Stimulated activated CD4-positive, alpha-beta T cell treated with anti-CD3 and anti-CD28 coated beads, Interleukin-15, amount 100 ng/mL, for 48 hours (primary cell): ENCODE results near the gene RFX3.

Experiments used
- DNase-seq, 2 donors: peaks; one replicate each; pipeline ENCODE4 v3.0.0-alpha.2; 2020; ENCODE audit warnings: low read depth in 2 of 2

The RFX3 gene

DNA sequence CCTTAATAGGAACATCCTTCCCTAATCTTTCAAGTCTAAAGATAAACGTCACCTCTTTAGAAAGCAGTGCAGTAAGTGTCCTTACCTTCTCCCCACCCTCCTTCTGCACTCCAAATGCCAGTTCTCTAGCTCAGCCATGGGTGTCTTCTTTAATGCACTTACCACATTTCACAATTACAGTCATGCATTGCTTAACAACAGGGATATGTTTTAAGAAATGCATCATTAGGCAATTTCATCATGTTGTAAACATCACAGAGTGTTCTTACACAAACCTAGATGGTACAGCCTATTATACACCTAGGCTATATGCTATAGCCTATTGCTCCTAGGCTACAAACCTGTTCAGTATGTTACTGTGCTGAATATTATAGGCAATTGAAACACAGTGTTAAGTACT, 91.2 kb downstream of the RFX3 start:
- no peak for DNase-seq

DNA sequence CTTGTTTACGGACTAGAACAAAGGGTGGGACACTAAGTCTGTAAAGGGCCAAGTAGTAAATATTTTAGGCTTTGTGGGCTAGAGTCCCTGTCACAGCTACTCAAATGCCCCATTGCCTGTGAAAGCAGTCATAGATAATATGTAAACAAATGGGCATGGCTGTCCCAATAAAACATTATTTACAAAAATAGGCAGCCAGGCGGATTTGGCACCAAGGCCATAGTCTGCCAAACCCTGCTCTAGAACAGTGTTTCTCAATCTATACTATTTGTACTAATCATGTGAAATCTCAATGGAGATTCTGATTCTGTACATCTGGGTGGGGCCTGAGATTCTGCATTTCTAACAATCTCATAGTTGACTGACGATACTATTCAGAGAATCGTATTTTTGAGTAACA, 92.0 kb downstream of the RFX3 start:
- no peak for DNase-seq

DNA sequence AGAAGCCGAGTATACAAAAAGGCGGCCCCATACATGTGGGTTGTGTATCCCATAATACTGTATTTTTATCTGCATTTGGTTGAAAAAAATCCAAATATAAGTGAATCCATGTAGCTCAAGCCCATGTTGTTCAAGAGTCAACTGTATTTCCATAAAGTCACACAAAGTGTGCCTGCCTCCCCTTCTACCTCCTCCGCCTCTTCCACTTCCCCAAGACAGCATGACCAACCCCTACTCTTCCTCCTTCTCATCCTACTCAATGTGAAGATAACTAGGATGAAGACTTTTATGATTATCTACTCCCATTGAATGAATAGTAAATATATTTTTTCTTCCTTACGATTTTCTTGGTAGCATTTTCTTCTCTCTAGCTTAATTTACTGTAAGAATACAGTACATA, 92.7 kb downstream of the RFX3 start:
- no peak for DNase-seq

GRCh38 chr9:3431890-3432289, 93.9 kb downstream of the RFX3 start:
- no peak for DNase-seq

DNA sequence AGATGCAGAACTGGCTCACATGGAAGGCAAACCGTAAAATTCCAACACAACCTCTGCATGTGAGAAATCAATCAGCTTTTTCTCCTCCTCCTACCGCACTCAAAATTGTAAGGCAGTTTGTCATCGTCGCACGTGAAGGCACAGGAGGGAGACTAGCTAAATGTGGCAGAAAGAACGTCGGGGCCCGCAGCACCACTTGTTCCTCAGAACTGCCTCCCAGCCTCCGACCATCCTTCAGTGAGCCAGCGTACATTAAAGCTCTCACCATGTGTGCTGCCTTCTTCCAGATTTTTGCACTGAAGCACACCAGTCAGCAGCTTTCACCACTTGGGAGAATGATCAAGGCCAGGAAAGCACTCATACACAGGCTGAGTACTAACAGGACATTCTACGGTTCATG, 105.9 kb downstream of the RFX3 start:
- DNase-seq: no peak

- DNase-seq: no peak
These were observed 109.9 kb downstream of the RFX3 start for GRCh38 chr9:3415906-3416305.

- no peak for DNase-seq
These were observed 111.8 kb downstream of the RFX3 start for GRCh38 chr9:3413984-3414383.

- DNase-seq: no peak
These were observed 115.3 kb downstream of the RFX3 start for GRCh38 chr9:3410461-3410860.

- no peak for DNase-seq
These were observed 116.3 kb downstream of the RFX3 start for GRCh38 chr9:3409453-3409852.

DNA sequence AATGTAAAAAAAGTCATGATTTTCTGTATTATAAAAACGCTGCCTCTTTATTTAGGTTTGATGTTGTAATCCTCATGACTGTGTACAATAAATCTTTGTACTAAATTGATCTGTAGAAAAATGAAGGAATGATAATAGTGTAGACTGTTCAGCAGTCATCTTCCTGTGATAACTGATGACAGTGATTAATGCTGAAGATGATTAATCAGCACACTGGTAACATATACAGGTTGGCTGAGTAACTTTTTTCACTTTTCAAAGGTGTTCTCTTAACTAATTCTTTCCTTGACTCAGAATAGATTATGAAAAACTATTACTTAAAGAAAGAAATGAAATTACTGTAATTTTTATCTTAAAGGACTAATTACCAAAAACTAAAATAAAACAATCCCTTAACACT, 122.5 kb downstream of the RFX3 start:
- DNase-seq: no peak

- no peak for DNase-seq
These were observed 124.4 kb downstream of the RFX3 start for GRCh38 chr9:3401221-3401954.

- no peak for DNase-seq
These were observed 127.6 kb downstream of the RFX3 start for GRCh38 chr9:3398232-3398648.

- no peak for DNase-seq
These were observed 128.0 kb downstream of the RFX3 start for GRCh38 chr9:3397766-3398165.

DNA sequence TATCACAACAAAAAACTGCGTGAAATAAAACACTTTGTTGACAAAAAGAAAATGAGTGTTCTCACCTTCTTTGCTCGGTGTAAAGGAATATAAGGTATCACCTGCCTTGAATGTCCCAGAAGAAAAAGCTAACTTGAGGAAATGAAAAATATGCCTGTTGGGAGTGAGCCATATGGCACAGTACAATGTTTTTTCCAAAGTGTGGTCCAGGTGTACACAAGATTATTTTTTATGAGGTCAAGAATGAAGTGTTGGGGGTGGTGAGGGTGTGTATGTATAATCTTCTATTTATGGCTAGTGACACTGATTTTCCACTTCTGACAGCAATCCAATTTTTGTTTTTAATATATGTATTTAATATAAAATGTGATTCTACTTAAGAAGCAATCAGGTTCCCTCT, 134.4 kb downstream of the RFX3 start:
- no peak for DNase-seq

GRCh38 chr9:3386753-3387152, 139.0 kb downstream of the RFX3 start:
- DNase-seq: no peak

DNA sequence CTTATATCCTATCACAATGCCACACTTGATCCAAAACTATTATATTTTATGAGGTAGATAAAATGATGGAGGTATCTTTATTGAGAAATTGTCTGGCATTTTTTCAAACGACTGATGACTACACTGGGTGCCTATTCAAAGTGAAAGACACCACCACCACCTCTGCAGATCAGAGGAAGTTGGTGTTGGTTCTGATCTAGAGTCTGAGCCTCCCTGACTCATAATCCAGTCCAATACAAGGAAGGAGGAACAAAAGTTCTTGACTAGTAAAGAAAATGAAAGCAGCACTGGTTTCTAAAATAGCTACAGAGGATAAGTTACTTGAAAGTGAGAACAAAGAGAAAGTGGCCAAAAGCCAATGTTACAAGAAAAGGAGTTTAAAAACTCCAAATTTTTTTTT, 139.9 kb downstream of the RFX3 start:
- DNase-seq: peak; percentile 32 to 33

DNA sequence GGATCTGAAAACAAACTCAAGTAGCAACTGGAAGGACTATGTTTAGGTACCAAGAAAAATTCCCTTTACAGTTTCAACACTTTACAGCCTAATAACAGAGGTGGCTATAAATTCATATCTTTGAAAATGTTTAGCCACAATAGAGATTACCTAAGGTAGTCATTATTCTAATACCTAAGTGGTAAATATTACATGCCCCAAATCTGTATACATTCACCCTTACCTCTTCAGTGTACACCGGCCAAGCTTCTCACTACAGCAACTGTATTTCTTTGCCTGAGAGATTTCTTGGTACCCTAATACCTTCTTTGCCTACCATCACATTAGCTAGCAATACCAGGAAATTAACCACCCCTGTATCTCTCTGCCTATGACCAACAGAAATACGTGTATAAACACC, 154.0 kb downstream of the RFX3 start:
- DNase-seq: no peak

DNA sequence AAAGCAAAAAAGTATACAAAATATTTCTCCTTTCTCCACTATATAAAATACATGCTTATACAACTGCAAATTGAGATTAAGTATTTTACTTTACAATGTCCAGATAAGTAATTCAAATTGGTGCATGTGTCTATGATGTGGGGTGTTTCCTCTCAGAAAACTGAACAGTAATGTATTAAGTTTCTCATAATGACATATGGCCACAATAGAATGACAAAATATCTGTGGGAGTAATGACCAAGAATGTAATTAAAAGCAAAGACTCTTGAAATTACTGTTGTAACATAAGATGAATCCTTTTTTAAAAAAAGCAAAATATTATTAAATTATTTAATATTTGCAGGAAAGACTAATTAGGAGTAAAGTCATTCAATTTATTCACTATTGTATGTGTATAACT, 155.1 kb downstream of the RFX3 start:
- DNase-seq: no peak

DNA sequence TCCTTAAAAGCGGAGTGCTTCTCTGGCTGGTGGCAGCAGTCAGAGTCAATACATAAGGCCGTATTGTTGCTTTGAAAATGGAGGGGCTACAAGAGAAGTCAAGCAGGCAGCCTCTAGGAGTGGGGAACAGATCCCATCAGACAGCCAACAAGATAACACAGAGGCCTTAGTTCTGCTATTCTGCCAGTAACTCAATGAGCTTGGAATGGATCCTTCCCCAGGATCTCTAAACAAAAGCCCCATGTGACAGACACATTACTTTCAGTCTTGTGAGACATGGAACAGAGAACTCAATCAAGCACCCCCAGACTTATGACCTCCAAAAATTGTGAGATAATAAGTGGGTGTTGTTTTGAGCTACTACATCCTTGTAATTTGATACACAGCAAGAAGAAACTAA, 158.6 kb downstream of the RFX3 start:
- no peak for DNase-seq

DNA sequence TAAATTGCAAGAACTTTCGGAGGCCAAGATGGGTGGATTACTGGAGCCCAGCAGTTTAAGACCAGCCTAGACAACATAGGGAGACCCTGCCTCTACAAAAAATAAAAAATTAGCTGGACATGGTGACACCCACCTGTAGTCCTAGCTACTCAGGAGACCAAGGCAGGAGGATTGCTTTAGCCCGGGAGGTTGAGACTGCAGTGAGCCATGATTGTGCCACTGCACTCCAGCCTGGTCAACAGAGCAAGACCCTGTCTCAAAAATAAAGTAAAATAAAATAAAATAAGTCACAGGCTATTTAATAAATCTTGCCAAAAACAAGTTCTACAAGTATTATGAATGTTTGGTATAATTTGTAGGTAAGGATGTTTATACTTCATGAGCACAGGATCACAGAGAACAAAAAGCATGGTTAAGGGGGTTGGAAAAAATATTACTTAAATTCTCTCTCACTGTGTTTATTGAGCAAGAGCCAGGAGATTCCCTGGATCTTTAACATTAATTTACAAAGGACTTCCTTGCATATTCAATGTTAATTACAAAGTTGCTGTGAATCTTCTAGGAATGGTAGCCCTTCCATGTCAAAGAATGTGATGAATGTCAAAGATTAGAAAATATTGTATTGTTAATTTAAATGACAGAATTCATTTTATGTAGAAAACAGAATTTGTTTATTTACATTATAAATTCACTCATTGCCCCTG, 164.0 kb downstream of the RFX3 start:
- no peak for DNase-seq

- DNase-seq: no peak
These were observed 164.7 kb downstream of the RFX3 start for GRCh38 chr9:3361116-3361515.

DNA sequence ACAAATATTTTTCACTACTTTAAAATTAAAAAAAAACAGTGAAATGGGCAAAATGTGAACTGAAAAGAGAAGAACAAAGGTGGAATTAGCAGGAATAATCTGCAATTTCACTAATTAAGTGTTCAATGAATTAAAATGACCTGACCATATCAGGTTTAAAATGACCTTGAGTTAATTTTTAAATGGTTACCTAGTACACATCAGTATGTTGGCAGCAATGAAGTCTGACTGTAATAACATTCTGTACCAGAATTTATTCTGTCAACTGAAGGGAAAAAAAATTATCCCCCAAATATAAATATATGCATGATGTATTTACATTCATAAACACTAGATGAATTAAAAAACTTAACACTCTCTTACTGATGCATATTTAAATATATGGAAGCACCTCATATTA, 165.6 kb downstream of the RFX3 start:
- DNase-seq: no peak

- no peak for DNase-seq
These were observed 166.0 kb downstream of the RFX3 start for GRCh38 chr9:3359778-3360177.
